ENCODE measurements around the gene XRCC6.
"Not testable (repeated sequence)": the region's sequence is repeated elsewhere in the genome, so short reads cannot be mapped to it uniquely, and the experiment has no call there.

XRCC6 gene

DNA sequence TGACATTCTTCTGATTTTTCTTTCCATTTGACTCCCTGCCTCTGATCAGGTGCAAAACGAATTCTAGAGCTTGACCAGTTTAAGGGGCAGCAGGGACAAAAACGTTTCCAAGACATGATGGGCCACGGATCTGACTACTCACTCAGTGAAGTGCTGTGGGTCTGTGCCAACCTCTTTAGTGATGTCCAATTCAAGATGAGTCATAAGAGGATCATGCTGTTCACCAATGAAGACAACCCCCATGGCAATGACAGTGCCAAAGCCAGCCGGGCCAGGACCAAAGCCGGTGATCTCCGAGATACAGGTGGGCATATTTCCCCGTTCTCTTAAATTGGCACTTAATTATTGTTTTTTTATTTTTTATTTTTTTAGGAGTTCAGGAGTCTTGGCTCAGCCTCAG, 15.4 kb downstream of the XRCC6 start:
- in situ Hi-C loops (cut with HindIII; ENCODE audit: low sequenced_read_pairs), result no loop called here
- no peak for TF ChIP-seq CTCF (IDR thresholded peaks at IDR 0.05; ENCODE audit: low read depth, low read length, missing control alignments)
- no peak overlapping the region for H3K4me3 ChIP-seq (ENCODE audit: low read depth, low read length)
- DNase-seq (ENCODE audit: low read depth), result peak; percentile 12

- H3K4me3 ChIP-seq (ENCODE audit: low read depth, low read length); DNase-seq (ENCODE audit: low read depth); in situ Hi-C loops (cut with HindIII; ENCODE audit: low sequenced_read_pairs): not testable (repeated sequence)
Measured at GRCh38 chr22:41637623-41638022, 16.5 kb downstream of the XRCC6 start.

DNA sequence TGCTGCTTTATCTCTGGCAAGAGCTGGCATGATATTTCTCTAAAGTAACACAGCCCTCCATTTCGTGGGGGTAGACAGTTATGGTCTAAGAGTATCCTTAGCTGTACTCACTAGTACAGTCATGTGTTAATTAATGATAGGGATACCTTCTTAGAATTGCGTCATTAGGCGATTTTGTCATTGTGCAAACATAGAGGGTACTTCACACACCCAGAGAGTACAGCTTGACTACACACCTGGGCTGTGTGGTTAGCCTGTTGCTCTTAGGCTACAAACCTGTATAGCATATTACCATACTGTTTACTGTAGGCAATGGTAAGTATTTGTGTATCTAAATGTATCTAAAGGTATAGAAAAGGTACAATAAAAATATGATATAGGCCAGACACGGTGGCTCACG, 17.0 kb downstream of the XRCC6 start:
- in situ Hi-C loops (cut with HindIII; ENCODE audit: low sequenced_read_pairs), result no loop called here
- no peak for DNase-seq (ENCODE audit: low read depth)
- no peak for TF ChIP-seq CTCF (IDR thresholded peaks at IDR 0.05; ENCODE audit: low read depth, low read length, missing control alignments)
- H3K4me3 ChIP-seq (ENCODE audit: low read depth, low read length), result no peak overlapping the region

DNA sequence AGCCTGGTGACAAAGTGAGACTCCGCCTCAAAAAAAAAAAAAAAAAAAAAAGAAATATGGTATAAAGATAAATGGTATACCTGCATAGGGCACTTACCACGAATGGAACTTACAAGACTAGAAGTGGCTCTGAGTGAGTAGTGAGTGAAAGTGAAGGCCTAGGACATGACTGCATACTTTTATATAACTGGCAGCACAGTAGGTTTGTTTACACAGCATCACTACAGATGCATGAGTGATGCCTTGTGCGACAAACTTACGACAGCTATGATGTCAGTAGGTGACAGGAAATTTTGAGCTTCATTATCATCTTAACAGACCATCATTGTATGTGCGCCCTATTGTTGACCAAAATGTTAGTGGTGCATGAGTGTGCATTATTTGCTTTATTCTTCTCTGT, 17.7 kb downstream of the XRCC6 start:
- in situ Hi-C loops (cut with HindIII; ENCODE audit: low sequenced_read_pairs), result no loop called here
- TF ChIP-seq CTCF (IDR thresholded peaks at IDR 0.05; ENCODE audit: low read depth, low read length, missing control alignments), result no peak
- DNase-seq (ENCODE audit: low read depth), result no peak
- no peak overlapping the region for H3K4me3 ChIP-seq (ENCODE audit: low read depth, low read length)

DNA sequence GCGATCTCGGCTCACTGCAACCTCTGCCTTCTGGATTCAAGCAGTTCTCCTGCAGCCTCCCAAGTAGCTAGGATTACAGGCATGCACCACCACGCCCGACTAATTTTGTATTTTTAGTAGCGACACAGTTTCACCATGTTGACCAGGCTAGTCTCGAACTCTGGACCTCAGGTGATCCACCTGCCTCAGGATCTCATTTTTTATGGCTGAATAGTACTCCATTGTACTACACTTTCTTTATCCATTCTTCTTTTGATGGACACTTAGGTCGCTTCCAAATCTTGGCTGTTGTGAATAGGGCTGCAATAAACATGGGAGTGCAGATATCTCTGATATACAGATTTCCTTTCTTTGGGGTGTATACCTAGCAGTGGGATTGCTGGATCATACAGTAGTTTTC, 20.8 kb downstream of the XRCC6 start:
- no peak for DNase-seq (ENCODE audit: low read depth)
- no peak for TF ChIP-seq CTCF (IDR thresholded peaks at IDR 0.05; ENCODE audit: low read depth, low read length, missing control alignments)
- H3K4me3 ChIP-seq (ENCODE audit: low read depth, low read length), result no peak overlapping the region
- in situ Hi-C loops (cut with HindIII; ENCODE audit: low sequenced_read_pairs), result no loop called here

GRCh38 chr22:41642331-41643110, 21.4 kb downstream of the XRCC6 start:
- no peak for DNase-seq (ENCODE audit: low read depth)
- no peak overlapping the region for H3K4me3 ChIP-seq (ENCODE audit: low read depth, low read length)
- TF ChIP-seq CTCF (IDR thresholded peaks at IDR 0.05; ENCODE audit: low read depth, low read length, missing control alignments), result no peak
- in situ Hi-C loops (cut with HindIII; ENCODE audit: low sequenced_read_pairs), result no loop called here

GRCh38 chr22:41647771-41648170, 26.7 kb downstream of the XRCC6 start:
- in situ Hi-C loops (cut with HindIII; ENCODE audit: low sequenced_read_pairs), result no loop called here
- no peak overlapping the region for H3K4me3 ChIP-seq (ENCODE audit: low read depth, low read length)
- no peak for TF ChIP-seq CTCF (IDR thresholded peaks at IDR 0.05; ENCODE audit: low read depth, low read length, missing control alignments)
- DNase-seq (ENCODE audit: low read depth), result no peak
